Vagina (tissue), 2 donors: Measurements from ENCODE around the gene SCCPDH.

Source experiments
- CTCF ChIP-seq, 3 experiments: fragments of 450-650 bp in 2 of 3; fragments of 200-600 bp in 1 of 3; sonication (generic) in 1 of 3; IDR thresholded peaks; one replicate each; pipeline ENCODE4 v1.5.1; 2017 to 2019; ENCODE audit warnings: antibody characterized with exemption in 3 of 3, mild to moderate bottlenecking in 2 of 3, moderate library complexity in 2 of 3
- POLR2A ChIP-seq, 2 donors: fragments of 450-650 bp; IDR thresholded peaks; one replicate each; pipeline ENCODE4 v1.6.1; 2017; ENCODE audit warnings: antibody characterized with exemption in 2 of 2, mild to moderate bottlenecking in 2 of 2, moderate library complexity in 2 of 2
- POLR2AphosphoS5 ChIP-seq, 2 donors: sonication (generic); formaldehyde crosslinking; IDR thresholded peaks; one replicate each; pipeline ENCODE4 v1.9.0; 2017; ENCODE audit warnings: antibody characterized with exemption in 2 of 2, mild to moderate bottlenecking in 2 of 2, low read depth in 1 of 2; ENCODE audit not compliant: insufficient read depth in 1 of 2

GRCh38 chr1:246798606-246799496 lies 74.6 kb downstream of the SCCPDH start:
- TF ChIP-seq POLR2A (IDR thresholded peaks at IDR 0.05) (no peak), CTCF (IDR thresholded peaks at IDR 0.05) (no peak), POLR2AphosphoS5 (IDR thresholded peaks at IDR 0.05; ENCODE audit: insufficient read depth in 1 of 2, low read depth in 1 of 2) (no peak)
